HFF-Myc (cell line): ENCODE data around the gene ABCA13.

Source experiments
- DNase-seq: peaks from one replicate; pipeline ENCODE4 v3.0.0-alpha.2; 2011; ENCODE audit warnings: low read depth; ENCODE audit errors: extremely low read depth
- H3K4me3 ChIP-seq: replicated peaks from 2 replicates; pipeline ENCODE4 v1.5.1; 2011; ENCODE audit warnings: low read depth, mild to moderate bottlenecking, control low read depth, low read length
- CTCF ChIP-seq: IDR thresholded peaks from 2 replicates; pipeline ENCODE4 v1.5.1; 2012; ENCODE audit warnings: mild to moderate bottlenecking, low read depth, low read length, control low read depth; ENCODE audit errors: missing control alignments

Gene ABCA13

GRCh38 chr7:48380921-48381320 is 209.7 kb downstream of the ABCA13 start:
- no peak for DNase-seq
- H3K4me3 ChIP-seq = no peak overlapping the region
- TF ChIP-seq CTCF = no peak

GRCh38 chr7:48381571-48381970 is 210.3 kb downstream of the ABCA13 start:
- DNase-seq = no peak
- TF ChIP-seq CTCF = no peak
- H3K4me3 ChIP-seq = no peak overlapping the region

GRCh38 chr7:48384180-48384752 is 213.0 kb downstream of the ABCA13 start:
- DNase-seq = no peak
- TF ChIP-seq CTCF = no peak
- no peak overlapping the region for H3K4me3 ChIP-seq

GRCh38 chr7:48387932-48388331 is 216.7 kb downstream of the ABCA13 start:
- no peak overlapping the region for H3K4me3 ChIP-seq
- no peak for DNase-seq
- no peak for TF ChIP-seq CTCF

GRCh38 chr7:48388911-48389310 is 217.7 kb downstream of the ABCA13 start:
- no peak for DNase-seq
- TF ChIP-seq CTCF = no peak
- no peak overlapping the region for H3K4me3 ChIP-seq

- no peak for DNase-seq
- TF ChIP-seq CTCF = no peak
- H3K4me3 ChIP-seq = no peak overlapping the region
Measured at GRCh38 chr7:48389977-48390376, 218.7 kb downstream of the ABCA13 start.
